GM10266 (cell line): ENCODE data around the gene BICD2.

Experiments used
- DNase-seq: peaks from one replicate; pipeline ENCODE4 v3.0.0; 2012; ENCODE audit errors: extremely low spot score
- TF ChIP-seq, protein P1 (sequence below): IDR thresholded peaks from 2 replicates; pipeline ENCODE4 v1.5.1; 2012; ENCODE audit warnings: mild to moderate bottlenecking, low read depth; ENCODE audit not compliant: control insufficient read depth, insufficient read depth; ENCODE audit errors: missing control alignments

Gene BICD2

DNA sequence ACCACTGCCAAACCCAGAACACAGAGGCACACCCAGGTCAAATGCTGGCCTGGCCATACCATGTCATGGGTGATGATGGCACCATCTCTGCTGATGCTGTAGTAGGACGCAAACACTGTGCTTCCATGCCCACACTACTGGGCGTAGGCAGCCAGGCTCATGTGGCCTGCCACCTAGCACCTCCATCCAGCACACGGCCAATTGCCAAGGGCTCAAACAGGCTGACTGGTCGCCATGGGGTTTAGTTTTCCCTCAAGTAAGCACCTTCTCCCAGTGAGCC, 39.4 kb downstream of the BICD2 start:
- no peak for DNase-seq
- TF ChIP-seq, protein P1, sequence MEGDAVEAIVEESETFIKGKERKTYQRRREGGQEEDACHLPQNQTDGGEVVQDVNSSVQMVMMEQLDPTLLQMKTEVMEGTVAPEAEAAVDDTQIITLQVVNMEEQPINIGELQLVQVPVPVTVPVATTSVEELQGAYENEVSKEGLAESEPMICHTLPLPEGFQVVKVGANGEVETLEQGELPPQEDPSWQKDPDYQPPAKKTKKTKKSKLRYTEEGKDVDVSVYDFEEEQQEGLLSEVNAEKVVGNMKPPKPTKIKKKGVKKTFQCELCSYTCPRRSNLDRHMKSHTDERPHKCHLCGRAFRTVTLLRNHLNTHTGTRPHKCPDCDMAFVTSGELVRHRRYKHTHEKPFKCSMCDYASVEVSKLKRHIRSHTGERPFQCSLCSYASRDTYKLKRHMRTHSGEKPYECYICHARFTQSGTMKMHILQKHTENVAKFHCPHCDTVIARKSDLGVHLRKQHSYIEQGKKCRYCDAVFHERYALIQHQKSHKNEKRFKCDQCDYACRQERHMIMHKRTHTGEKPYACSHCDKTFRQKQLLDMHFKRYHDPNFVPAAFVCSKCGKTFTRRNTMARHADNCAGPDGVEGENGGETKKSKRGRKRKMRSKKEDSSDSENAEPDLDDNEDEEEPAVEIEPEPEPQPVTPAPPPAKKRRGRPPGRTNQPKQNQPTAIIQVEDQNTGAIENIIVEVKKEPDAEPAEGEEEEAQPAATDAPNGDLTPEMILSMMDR = no peak

DNA sequence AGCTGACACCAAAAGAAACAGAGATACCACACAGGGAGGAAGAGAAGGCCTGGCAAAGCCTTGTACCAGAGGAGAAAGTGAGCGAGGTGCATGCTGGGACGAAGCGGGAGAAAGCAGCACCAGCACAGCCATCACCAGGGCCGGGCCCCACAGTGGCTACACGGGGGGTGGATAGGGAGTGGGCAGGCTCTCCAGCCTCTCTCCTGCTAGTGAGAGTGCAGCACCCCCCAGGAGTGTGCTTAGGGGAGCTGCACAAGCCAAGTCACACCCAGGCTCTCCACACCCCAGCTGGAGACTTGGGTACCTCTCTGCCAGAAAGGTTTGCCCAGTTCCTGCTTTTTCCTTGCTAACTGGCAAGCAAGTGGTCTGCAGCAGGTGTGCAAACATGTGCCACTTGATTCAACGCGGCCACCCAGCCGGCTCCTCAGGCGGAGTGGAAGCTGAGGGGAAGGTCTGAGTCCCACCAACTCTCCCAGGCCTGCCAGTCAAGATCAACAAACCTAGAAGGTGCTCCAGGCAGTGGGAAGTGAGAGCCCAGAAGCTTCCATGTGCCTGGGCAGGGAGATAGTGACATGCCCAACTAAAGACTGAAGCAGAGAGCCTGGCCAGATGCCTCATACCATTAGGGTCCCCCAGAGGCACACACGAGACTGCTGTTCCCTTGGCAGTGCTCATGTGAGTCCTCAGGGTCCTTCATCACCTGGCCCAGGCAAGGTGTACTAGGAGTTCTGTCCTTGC, 39.9 kb downstream of the BICD2 start:
- TF ChIP-seq, protein P1 = no peak
- DNase-seq = no peak

DNA sequence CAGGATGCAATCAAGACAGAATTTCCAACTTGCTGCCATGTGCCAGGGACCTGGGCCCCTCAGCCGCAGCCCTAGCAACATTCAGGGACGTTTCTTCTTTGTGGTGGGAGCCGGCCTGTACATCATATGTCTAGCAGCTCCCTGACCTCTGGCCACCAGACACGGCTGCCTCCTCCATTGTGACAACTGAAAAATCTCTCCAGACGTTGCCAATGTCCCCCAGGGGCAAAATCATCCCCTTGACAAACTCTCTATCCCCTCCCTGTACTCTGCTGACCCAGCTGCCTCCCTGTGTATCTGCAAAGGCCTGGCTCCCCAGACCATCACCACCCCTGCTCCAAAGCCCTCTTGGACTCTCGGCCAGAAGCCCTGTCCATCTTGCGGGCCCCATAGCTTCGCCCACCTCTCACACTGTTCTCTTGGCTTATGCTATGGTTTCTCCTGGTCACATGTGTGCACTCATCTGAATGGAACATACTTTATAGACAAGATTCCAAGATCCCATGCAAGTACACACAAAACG, 40.8 kb downstream of the BICD2 start:
- TF ChIP-seq, protein P1 = no peak
- DNase-seq = no peak

DNA sequence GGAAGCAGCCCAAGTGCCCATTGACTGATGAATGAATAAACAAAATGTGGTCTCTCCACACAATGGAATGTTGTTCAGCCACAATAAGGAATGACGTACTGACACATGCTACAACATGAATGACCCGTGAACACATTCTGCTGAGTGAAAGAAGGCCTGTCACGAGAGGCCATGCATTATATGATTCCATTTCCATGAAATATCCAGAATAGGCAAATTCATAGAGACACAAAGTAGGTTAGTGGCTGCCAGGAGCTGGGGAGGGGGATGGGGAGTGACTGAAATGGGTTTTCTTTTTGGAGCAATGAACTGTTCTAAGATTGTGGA, 41.4 kb downstream of the BICD2 start:
- TF ChIP-seq, protein P1 = no peak
- DNase-seq = no peak

DNA sequence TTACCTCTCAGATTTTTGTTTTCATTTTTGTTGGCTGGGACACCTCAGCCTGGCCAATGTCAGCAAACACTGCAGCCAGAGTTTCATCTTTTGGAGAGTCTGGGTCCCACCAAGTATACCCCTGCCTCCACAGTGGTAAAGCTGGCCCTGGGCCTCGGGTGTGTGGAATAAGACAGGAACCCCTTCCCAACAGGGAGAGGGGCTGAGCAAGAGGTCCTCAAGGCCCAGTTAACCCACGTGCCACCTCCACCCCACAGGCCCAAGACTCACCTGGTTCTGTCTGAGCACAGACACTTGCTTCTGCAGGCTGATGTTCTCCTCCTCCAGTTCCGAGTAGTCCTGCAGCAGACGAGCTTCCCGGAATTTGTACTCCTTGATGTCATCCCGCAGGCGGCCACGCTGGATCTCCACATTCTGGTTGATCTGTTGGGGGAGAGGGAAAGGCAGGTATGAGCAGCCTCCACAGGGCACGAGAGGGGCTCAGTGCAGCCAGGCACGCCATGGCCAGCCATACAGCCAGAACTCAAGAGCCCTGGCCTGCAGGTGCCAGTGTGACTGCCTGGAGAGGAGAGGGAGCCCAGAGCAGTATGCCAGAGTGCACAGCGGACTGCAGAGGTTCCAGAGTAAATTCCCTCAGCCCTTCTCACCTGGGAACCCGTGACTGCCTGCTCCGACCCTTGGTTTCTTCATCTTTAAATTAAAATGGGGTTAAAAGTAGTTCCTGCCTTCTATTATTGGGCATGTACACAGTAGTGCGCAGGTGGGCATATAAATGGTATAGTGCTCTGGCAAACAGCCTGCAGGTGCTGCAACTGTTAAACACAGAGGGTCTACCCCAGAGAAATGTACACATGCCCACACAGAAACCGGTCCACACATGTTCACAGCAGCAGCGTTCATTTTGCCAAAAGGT, 42.0 kb downstream of the BICD2 start:
- TF ChIP-seq, protein P1 = no peak
- no peak for DNase-seq

DNA sequence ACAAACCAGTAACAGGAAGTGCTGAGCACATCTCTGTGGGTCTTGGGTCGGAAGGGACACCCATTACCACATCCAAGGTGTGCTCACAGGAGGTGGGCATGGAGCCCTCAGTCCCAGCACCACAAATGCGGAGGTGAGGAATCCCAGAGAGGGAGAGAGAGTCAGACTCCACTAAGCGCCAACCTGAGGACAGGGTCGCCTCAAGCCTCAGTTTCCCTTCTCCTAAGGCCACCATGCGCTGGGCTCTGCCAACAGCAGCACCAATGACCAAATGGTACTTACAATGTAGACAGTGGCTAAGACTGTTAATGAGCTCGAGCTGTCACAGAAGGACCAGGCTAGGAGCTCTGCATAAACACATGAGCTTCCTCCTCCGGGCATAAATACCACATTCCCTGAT, 43.1 kb downstream of the BICD2 start:
- DNase-seq = no peak
- TF ChIP-seq, protein P1 = no peak

DNA sequence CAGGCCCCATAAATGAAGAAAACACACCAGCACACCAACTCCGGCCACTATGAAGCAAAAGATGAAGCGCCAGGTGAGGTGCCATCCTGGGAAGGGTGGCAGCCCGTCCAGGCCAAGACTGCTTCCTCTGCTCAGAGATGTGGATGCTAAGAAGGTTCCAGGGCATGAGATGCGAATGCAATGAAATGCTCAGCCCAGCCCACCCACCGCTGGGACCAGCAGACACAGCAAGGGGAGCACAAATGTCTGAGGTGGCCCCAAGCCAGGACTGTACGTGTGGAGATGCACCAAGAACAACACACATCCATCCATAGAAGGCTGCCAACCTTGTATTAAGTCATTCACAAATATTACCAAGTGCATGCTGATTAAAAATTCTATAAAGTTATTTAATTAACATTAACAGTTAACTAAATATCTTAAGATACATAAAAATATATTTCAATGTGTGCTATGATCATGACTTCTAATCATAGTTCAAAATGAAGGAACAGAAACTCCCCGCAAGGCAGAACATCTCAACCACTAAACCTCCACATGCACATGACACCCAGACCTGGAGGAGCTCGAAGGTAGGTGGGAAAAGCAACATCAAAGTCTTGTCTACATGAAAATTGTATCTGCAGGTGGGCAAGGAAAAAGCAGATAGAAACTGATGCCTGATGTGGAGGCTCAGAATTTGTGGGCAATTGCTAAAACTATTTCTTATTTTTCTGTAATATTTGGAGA, 43.7 kb downstream of the BICD2 start:
- TF ChIP-seq, protein P1 = no peak
- DNase-seq = no peak
